H9 (cell line): ENCODE measurements around the gene PHF21B. TPM values are rescaled to one million over a fixed set of nuclear protein-coding genes. Genes with fewer than 3 reads are reported as not detected.

Source experiments
- DNase-seq: peaks from one replicate; pipeline ENCODE4 v3.0.0-alpha.2; 2017
- H2AFZ ChIP-seq: one replicate; pipeline ENCODE4 v1.6.1; 2013; ENCODE audit warnings: mild to moderate bottlenecking, low read length, control low read depth, moderate library complexity
- H2AK5ac ChIP-seq: 2 replicates; pipeline ENCODE4 v1.6.1; 2013; ENCODE audit warnings: low read length, control low read depth, mixed read lengths; ENCODE audit not compliant: insufficient read length
- H2BK120ac ChIP-seq: one replicate; pipeline ENCODE4 v1.6.1; 2013; ENCODE audit warnings: low read depth, mild to moderate bottlenecking, low read length, control low read depth, inconsistent platforms; ENCODE audit not compliant: poor library complexity, severe bottlenecking
- H2BK12ac ChIP-seq: 2 replicates; pipeline ENCODE4 v1.6.1; 2013; ENCODE audit warnings: low read length, control low read depth, mixed read lengths, low read depth; ENCODE audit not compliant: insufficient read length
- H2BK15ac ChIP-seq: 2 replicates; pipeline ENCODE4 v1.6.1; 2013; ENCODE audit warnings: low read depth, low read length, control low read depth
- H2BK20ac ChIP-seq: one replicate; pipeline ENCODE4 v1.6.1; 2013; ENCODE audit warnings: low read depth, mild to moderate bottlenecking, low read length, control low read depth, inconsistent platforms; ENCODE audit not compliant: poor library complexity, severe bottlenecking
- H2BK5ac ChIP-seq: 2 replicates; pipeline ENCODE4 v1.6.1; 2013; ENCODE audit warnings: low read length, control low read depth, mixed read lengths; ENCODE audit not compliant: insufficient read length
- H3K14ac ChIP-seq: 2 replicates; pipeline ENCODE4 v1.6.1; 2013; ENCODE audit warnings: low read length, control low read depth; ENCODE audit not compliant: insufficient read depth
- H3K18ac ChIP-seq: 2 replicates; pipeline ENCODE4 v1.6.1; 2013; ENCODE audit warnings: low read depth, mild to moderate bottlenecking, mixed read lengths, low read length, control low read depth; ENCODE audit not compliant: insufficient read length
- H3K23ac ChIP-seq: 2 replicates; pipeline ENCODE4 v1.6.1; 2013; ENCODE audit warnings: low read length, control low read depth, mixed read lengths, low read depth; ENCODE audit not compliant: insufficient read length
- H3K23me2 ChIP-seq: 2 replicates; pipeline ENCODE4 v1.6.1; 2013; ENCODE audit warnings: low read depth, mild to moderate bottlenecking, mixed read lengths, low read length, control low read depth; ENCODE audit not compliant: insufficient read length, poor library complexity, severe bottlenecking
- H3K27ac ChIP-seq: 2 replicates; pipeline ENCODE4 v1.5.1; 2013; ENCODE audit warnings: low read length, control low read depth, mixed read lengths, low read depth; ENCODE audit not compliant: insufficient read length
- H3K27me3 ChIP-seq: 2 replicates; pipeline ENCODE4 v1.6.1; 2013; ENCODE audit warnings: low read length, control low read depth, inconsistent platforms; ENCODE audit not compliant: insufficient read depth
- H3K4ac ChIP-seq: 2 replicates; pipeline ENCODE4 v1.6.1; 2013; ENCODE audit warnings: low read depth, mild to moderate bottlenecking, control low read depth, inconsistent platforms, low read length, moderate library complexity
- H3K4me1 ChIP-seq: 2 replicates; pipeline ENCODE4 v1.6.1; 2013; ENCODE audit warnings: low read length, control low read depth, inconsistent platforms; ENCODE audit not compliant: insufficient read depth
- H3K4me2 ChIP-seq: 2 replicates; pipeline ENCODE4 v1.6.1; 2013; ENCODE audit warnings: low read length, control low read depth, mixed read lengths; ENCODE audit not compliant: insufficient read length, insufficient read depth
- H3K56ac ChIP-seq: 2 replicates; pipeline ENCODE4 v1.6.1; 2013; ENCODE audit warnings: low read depth, mild to moderate bottlenecking, mixed read lengths, low read length, control low read depth; ENCODE audit not compliant: insufficient read length
- H3K79me1 ChIP-seq: 2 replicates; pipeline ENCODE4 v1.6.1; 2013; ENCODE audit warnings: low read depth, mild to moderate bottlenecking, moderate library complexity, low read length, control low read depth, inconsistent platforms; ENCODE audit not compliant: insufficient read depth, poor library complexity, severe bottlenecking
- H3K79me2 ChIP-seq: 2 replicates; pipeline ENCODE4 v1.6.1; 2013; ENCODE audit warnings: low read length, control low read depth, inconsistent platforms; ENCODE audit not compliant: insufficient read depth
- H3K9ac ChIP-seq: 2 replicates; pipeline ENCODE4 v1.6.1; 2013; ENCODE audit warnings: low read length, control low read depth, mixed read lengths; ENCODE audit not compliant: insufficient read length; ENCODE audit errors: extremely low read depth
- H3K9me3 ChIP-seq: one replicate; pipeline ENCODE4 v1.6.1; 2013; ENCODE audit warnings: low read depth, low read length, inconsistent platforms; ENCODE audit not compliant: control insufficient read depth
- H3T11ph ChIP-seq: one replicate; pipeline ENCODE4 v1.6.1; 2013; ENCODE audit warnings: mild to moderate bottlenecking, low read length, control low read depth, inconsistent platforms
- H4K20me1 ChIP-seq: one replicate; pipeline ENCODE4 v1.6.1; 2013; ENCODE audit not compliant: control insufficient read depth, insufficient read length, insufficient read depth
- H4K5ac ChIP-seq: 2 replicates; pipeline ENCODE4 v1.6.1; 2013; ENCODE audit warnings: low read depth, mild to moderate bottlenecking, mixed read lengths, low read length, control low read depth; ENCODE audit not compliant: insufficient read length
- H4K8ac ChIP-seq: replicated peaks from 2 replicates; pipeline ENCODE4 v1.6.1; 2013; ENCODE audit warnings: low read length, control low read depth, mixed read lengths, low read depth; ENCODE audit not compliant: insufficient read length
- H4K91ac ChIP-seq: 2 replicates; pipeline ENCODE4 v1.6.1; 2013; ENCODE audit warnings: low read depth, mild to moderate bottlenecking, moderate library complexity, mixed read lengths, low read length, control low read depth; ENCODE audit not compliant: insufficient read length
- H3K27ac Mint-ChIP-seq, 3 experiments: 2 replicates in 2 of 3; 3 replicates in 1 of 3; pipeline ENCODE4 v1.8.0; 2020 to 2021; ENCODE audit warnings: mixed read lengths in 3 of 3, mild to moderate bottlenecking in 1 of 3, moderate library complexity in 1 of 3
- H3K27me3 Mint-ChIP-seq: 2 replicates; pipeline ENCODE4 v1.8.0; 2021; ENCODE audit warnings: low read depth, mild to moderate bottlenecking, moderate library complexity, mixed read lengths
- H3K36me3 Mint-ChIP-seq, 3 experiments: 2 replicates in 2 of 3; 3 replicates in 1 of 3; pipeline ENCODE4 v1.8.0; 2020 to 2021; ENCODE audit warnings: low read depth in 3 of 3, mixed read lengths in 3 of 3; ENCODE audit not compliant: insufficient read depth in 1 of 3
- H3K4me1 Mint-ChIP-seq, 2 experiments: 2 replicates each; pipeline ENCODE4 v1.8.0; 2020; ENCODE audit warnings: mixed read lengths in 2 of 2
- H3K4me3 Mint-ChIP-seq, 2 experiments: 2 replicates in 1 of 2; 3 replicates in 1 of 2; pipeline ENCODE4 v1.8.0; 2020 to 2021; ENCODE audit warnings: mild to moderate bottlenecking in 2 of 2, mixed read lengths in 2 of 2, moderate library complexity in 1 of 2
- H3K9me3 Mint-ChIP-seq, 2 experiments: 2 replicates in 1 of 2; 3 replicates in 1 of 2; pipeline ENCODE4 v1.8.0; 2020; ENCODE audit warnings: mild to moderate bottlenecking in 2 of 2, mixed read lengths in 2 of 2, moderate library complexity in 1 of 2
- CTCF ChIP-seq: fragments of 200-600 bp; sonication (generic); conservative IDR thresholded peaks from 3 replicates; pipeline ENCODE4 v1.8.0; 2021; ENCODE audit warnings: antibody characterized with exemption, mild to moderate bottlenecking
- WGBS: extraction: QIAGEN DNeasy Blood & Tissue Kit; methylation state at CpG from one replicate; pipeline ENCODE4 v1.1.7; 2013; ENCODE audit warnings: missing lambda C conversion rate, low lambda C conversion rate, mixed read lengths; ENCODE audit not compliant: insufficient read length; ENCODE audit errors: extremely low coverage; 5-methylcytosine and 5-hydroxymethylcytosine counted together
- total RNA-seq: library from RNA; stranded (reverse); gene quantifications from 2 replicates; pipeline ENCODE4 v1.2.1, GENCODE V29; 2021

Gene PHF21B
- total RNA-seq, 1 experiment from 2014 or later = 60.3 TPM

GRCh38 chr22:44999231-44999630 lies 10.6 kb downstream of the PHF21B start:
- no peak overlapping the region for H3K14ac ChIP-seq
- TF ChIP-seq CTCF = no peak
- no peak overlapping the region for H3K18ac ChIP-seq
- no peak overlapping the region for H3K9ac ChIP-seq
- no peak overlapping the region for H3K27ac ChIP-seq
- H2AK5ac ChIP-seq = no peak overlapping the region
- no peaks in the 10 kb centered on the region for H3K23me2 ChIP-seq
- H2AFZ ChIP-seq = no peak overlapping the region
- Mint-ChIP-seq H3K27me3 (no peaks in the 10 kb centered on the region; the same call in 1 of the 2 replicates), H3K36me3 (peaks cover 46 to 86% (median 84%) of the 10 kb centered on the region in 3 experiments), H3K4me1 (peaks cover 78 to 86% of the 10 kb centered on the region in 2 experiments), H3K27ac (peak overlapping the region; percentile 62 to 94 (median 72); a peak in 6 of 7 replicates), H3K4me3 (no peak overlapping the region), H3K9me3 (no peaks in the 10 kb centered on the region)
- no peak overlapping the region for H3K4ac ChIP-seq
- no peak overlapping the region for H2BK5ac ChIP-seq
- no peaks in the 10 kb centered on the region for H3K27me3 ChIP-seq
- H4K8ac ChIP-seq = no peak overlapping the region
- no peaks in the 10 kb centered on the region for H3K9me3 ChIP-seq
- no peak overlapping the region for H2BK15ac ChIP-seq
- no peak overlapping the region for H2BK20ac ChIP-seq
- no peak overlapping the region for H3K4me2 ChIP-seq
- no peak for DNase-seq
- H4K5ac ChIP-seq = no peak overlapping the region
- H3K23ac ChIP-seq = no peak overlapping the region
- no CpG with 5 or more reads among the region's 15 CpGs for WGBS
- H2BK120ac ChIP-seq = no peak overlapping the region
- no peak overlapping the region for H3T11ph ChIP-seq
- H3K56ac ChIP-seq = no peak overlapping the region
- peaks cover 5% of the 10 kb centered on the region for H4K20me1 ChIP-seq
- H3K79me2 ChIP-seq = peaks cover 82% of the 10 kb centered on the region; the same call in 1 of the 2 replicates
- H2BK12ac ChIP-seq = no peak overlapping the region
- peaks cover 14% of the 10 kb centered on the region for H3K79me1 ChIP-seq
- H3K4me1 ChIP-seq = peaks cover 4% of the 10 kb centered on the region; the same call in 1 of the 2 replicates
- no peak overlapping the region for H4K91ac ChIP-seq
